Measurements from ENCODE around the gene ADAMTS2.

The ADAMTS2 gene

GRCh38 chr5:179377421-179378115 lies 32.3 kb upstream of the ADAMTS2 start:
- DNase-seq (ENCODE audit: extremely low spot score) = no peak
- POLR2A ChIA-PET = interaction anchor here (0.9 kb wide), 1 partner anchor 9 kb away, joined by 4 read pairs; no protein-coding TSS in a partner anchor
- CTCF ChIA-PET = no interaction called here
- no peak for TF ChIP-seq CTBP1 (IDR thresholded peaks at IDR 0.05; ENCODE audit: borderline replicate concordance)
- TF ChIP-seq TARDBP (IDR thresholded peaks at IDR 0.05) = no peak
- no peak for TF ChIP-seq LEF1 (IDR thresholded peaks at IDR 0.05; ENCODE audit: borderline replicate concordance)
- no peak for TF ChIP-seq ZNF384 (IDR thresholded peaks at IDR 0.05)
- TF ChIP-seq FOXM1 (IDR thresholded peaks at IDR 0.05; ENCODE audit: borderline replicate concordance) = no peak
- no peak for TF ChIP-seq SUZ12 (IDR thresholded peaks at IDR 0.05)
- TF ChIP-seq ELF4 (IDR thresholded peaks at IDR 0.05) = no peak
- TF ChIP-seq FOXK2 (IDR thresholded peaks at IDR 0.05) = no peak
- no peak for TF ChIP-seq HDGF (IDR thresholded peaks at IDR 0.05; ENCODE audit: borderline replicate concordance)
- TF ChIP-seq SP1 (IDR thresholded peaks at IDR 0.05) = no peak
- no peak for TF ChIP-seq FOXA1 (IDR thresholded peaks at IDR 0.05)
- no peak for TF ChIP-seq ARNT (IDR thresholded peaks at IDR 0.05)
- no peak for TF ChIP-seq L3MBTL2 (conservative IDR thresholded peaks at IDR 0.05)
- TF ChIP-seq NFRKB (IDR thresholded peaks at IDR 0.05) = no peak
- TF ChIP-seq, protein P1, sequence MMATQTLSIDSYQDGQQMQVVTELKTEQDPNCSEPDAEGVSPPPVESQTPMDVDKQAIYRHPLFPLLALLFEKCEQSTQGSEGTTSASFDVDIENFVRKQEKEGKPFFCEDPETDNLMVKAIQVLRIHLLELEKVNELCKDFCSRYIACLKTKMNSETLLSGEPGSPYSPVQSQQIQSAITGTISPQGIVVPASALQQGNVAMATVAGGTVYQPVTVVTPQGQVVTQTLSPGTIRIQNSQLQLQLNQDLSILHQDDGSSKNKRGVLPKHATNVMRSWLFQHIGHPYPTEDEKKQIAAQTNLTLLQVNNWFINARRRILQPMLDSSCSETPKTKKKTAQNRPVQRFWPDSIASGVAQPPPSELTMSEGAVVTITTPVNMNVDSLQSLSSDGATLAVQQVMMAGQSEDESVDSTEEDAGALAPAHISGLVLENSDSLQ (IDR thresholded peaks at IDR 0.05) = no peak

GRCh38 chr5:179376701-179377420 lies 31.6 kb upstream of the ADAMTS2 start:
- POLR2A ChIA-PET = interaction anchor here (0.9 kb wide), 1 partner anchor 10 kb away, joined by 4 read pairs; no protein-coding TSS in a partner anchor
- CTCF ChIA-PET = no interaction called here
- TF ChIP-seq ELF4 (IDR thresholded peaks at IDR 0.05) = no peak
- no peak for TF ChIP-seq HDGF (IDR thresholded peaks at IDR 0.05; ENCODE audit: borderline replicate concordance)
- TF ChIP-seq L3MBTL2 (conservative IDR thresholded peaks at IDR 0.05) = no peak
- no peak for TF ChIP-seq ARNT (IDR thresholded peaks at IDR 0.05)
- TF ChIP-seq SP1 (IDR thresholded peaks at IDR 0.05) = no peak
- TF ChIP-seq TARDBP (IDR thresholded peaks at IDR 0.05) = no peak
- TF ChIP-seq NFRKB (IDR thresholded peaks at IDR 0.05) = no peak
- no peak for TF ChIP-seq LEF1 (IDR thresholded peaks at IDR 0.05; ENCODE audit: borderline replicate concordance)
- TF ChIP-seq FOXM1 (IDR thresholded peaks at IDR 0.05; ENCODE audit: borderline replicate concordance) = no peak
- TF ChIP-seq BHLHE40 (IDR thresholded peaks at IDR 0.05; ENCODE audit: borderline replicate concordance) = no peak
- TF ChIP-seq FOXK2 (IDR thresholded peaks at IDR 0.05) = no peak
- TF ChIP-seq, protein P1 (IDR thresholded peaks at IDR 0.05) = no peak
- TF ChIP-seq SUZ12 (IDR thresholded peaks at IDR 0.05) = no peak
- no peak for TF ChIP-seq FOXA1 (IDR thresholded peaks at IDR 0.05)
- TF ChIP-seq ZNF384 (IDR thresholded peaks at IDR 0.05) = no peak
- TF ChIP-seq CTBP1 (IDR thresholded peaks at IDR 0.05; ENCODE audit: borderline replicate concordance) = no peak
- DNase-seq (ENCODE audit: extremely low spot score) = no peak

DNA sequence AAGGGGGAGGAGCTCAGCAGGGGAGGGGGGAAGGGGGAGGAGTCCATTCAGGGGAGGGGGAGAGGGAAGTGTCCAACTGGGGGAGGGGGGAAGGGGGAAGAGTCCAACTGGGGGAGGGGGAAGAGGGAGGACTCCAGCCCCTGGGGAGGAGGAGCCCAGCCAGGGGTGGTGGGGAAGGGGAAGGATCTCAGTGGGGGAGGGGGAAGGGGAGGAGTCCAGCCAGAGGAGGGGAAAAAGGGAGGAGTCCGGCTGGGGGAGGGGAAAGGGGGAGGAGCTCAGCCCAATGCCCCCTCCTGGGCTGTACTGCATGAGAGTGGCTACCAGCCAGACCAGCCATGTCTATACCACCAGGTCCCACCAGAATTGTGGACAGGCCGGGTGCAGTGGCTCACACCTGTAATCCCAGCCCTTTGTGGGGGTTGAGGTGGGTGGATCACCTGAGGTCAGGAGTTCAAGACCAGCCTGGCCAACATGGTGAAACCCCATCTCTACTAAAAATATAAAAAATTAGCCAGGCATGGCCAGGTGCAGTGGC lies 30.6 kb upstream of the ADAMTS2 start:
- no peak for DNase-seq (ENCODE audit: extremely low spot score)
- ChIA-PET POLR2A (no interaction called here), CTCF (no interaction called here)
- TF ChIP-seq ARNT (IDR thresholded peaks at IDR 0.05) (no peak), FOXM1 (IDR thresholded peaks at IDR 0.05; ENCODE audit: borderline replicate concordance) (no peak), TARDBP (IDR thresholded peaks at IDR 0.05) (no peak), L3MBTL2 (conservative IDR thresholded peaks at IDR 0.05) (no peak), ELF4 (IDR thresholded peaks at IDR 0.05) (no peak), LEF1 (IDR thresholded peaks at IDR 0.05; ENCODE audit: borderline replicate concordance) (no peak), BHLHE40 (IDR thresholded peaks at IDR 0.05; ENCODE audit: borderline replicate concordance) (no peak), FOXA1 (IDR thresholded peaks at IDR 0.05) (no peak), HDGF (IDR thresholded peaks at IDR 0.05; ENCODE audit: borderline replicate concordance) (no peak), SUZ12 (IDR thresholded peaks at IDR 0.05) (no peak), CTBP1 (IDR thresholded peaks at IDR 0.05; ENCODE audit: borderline replicate concordance) (no peak), NFRKB (IDR thresholded peaks at IDR 0.05) (no peak), FOXK2 (IDR thresholded peaks at IDR 0.05) (no peak), ZNF384 (IDR thresholded peaks at IDR 0.05) (no peak), SP1 (IDR thresholded peaks at IDR 0.05) (no peak)
- TF ChIP-seq, protein P1 (IDR thresholded peaks at IDR 0.05) = no peak

DNA sequence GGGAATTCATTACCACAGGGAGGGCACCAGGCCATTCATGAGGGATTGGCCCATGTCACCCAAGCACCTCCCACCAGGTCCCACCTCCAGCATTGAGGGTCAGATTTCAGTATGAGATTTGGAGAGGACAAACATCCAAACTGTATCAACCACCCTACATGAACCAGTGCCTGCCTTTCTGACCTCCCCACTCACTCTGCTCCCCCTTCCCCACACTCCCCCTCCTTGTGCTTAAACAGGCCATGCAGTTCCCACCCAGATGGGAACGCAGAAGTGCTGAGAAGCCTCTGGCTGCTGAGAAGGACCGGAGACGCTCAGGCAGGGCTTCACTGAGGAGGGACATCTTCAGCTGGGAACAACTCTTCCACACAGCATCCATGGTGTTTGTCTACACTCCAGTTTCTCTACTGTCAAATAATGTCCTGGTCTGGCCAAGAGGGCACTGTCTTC lies 30.0 kb upstream of the ADAMTS2 start:
- POLR2A ChIA-PET = no interaction called here
- CTCF ChIA-PET = interaction anchor here (0.7 kb wide), 1 partner anchor 115 kb away, joined by 3 read pairs; no protein-coding TSS in a partner anchor
- TF ChIP-seq FOXM1 (IDR thresholded peaks at IDR 0.05; ENCODE audit: borderline replicate concordance) (no peak), TARDBP (IDR thresholded peaks at IDR 0.05) (no peak), CTBP1 (IDR thresholded peaks at IDR 0.05; ENCODE audit: borderline replicate concordance) (no peak), FOXA1 (IDR thresholded peaks at IDR 0.05) (no peak)
- DNase-seq (ENCODE audit: extremely low spot score) = no peak

- no peak for DNase-seq (ENCODE audit: extremely low spot score)
- CTCF ChIA-PET = interaction anchor here (0.7 kb wide), 1 partner anchor 114 kb away, joined by 3 read pairs; no protein-coding TSS in a partner anchor
- POLR2A ChIA-PET = no interaction called here
- no peak for TF ChIP-seq FOXK2 (IDR thresholded peaks at IDR 0.05)
- TF ChIP-seq SP1 (IDR thresholded peaks at IDR 0.05) = no peak
- TF ChIP-seq ARNT (IDR thresholded peaks at IDR 0.05) = no peak
- no peak for TF ChIP-seq FOXA1 (IDR thresholded peaks at IDR 0.05)
- no peak for TF ChIP-seq BHLHE40 (IDR thresholded peaks at IDR 0.05; ENCODE audit: borderline replicate concordance)
- TF ChIP-seq HDGF (IDR thresholded peaks at IDR 0.05; ENCODE audit: borderline replicate concordance) = no peak
- TF ChIP-seq L3MBTL2 (conservative IDR thresholded peaks at IDR 0.05) = no peak
- TF ChIP-seq ELF4 (IDR thresholded peaks at IDR 0.05) = no peak
- TF ChIP-seq LEF1 (IDR thresholded peaks at IDR 0.05; ENCODE audit: borderline replicate concordance) = no peak
- no peak for TF ChIP-seq TARDBP (IDR thresholded peaks at IDR 0.05)
- TF ChIP-seq FOXM1 (IDR thresholded peaks at IDR 0.05; ENCODE audit: borderline replicate concordance) = no peak
- TF ChIP-seq SUZ12 (IDR thresholded peaks at IDR 0.05) = no peak
These were observed 29.4 kb upstream of the ADAMTS2 start for GRCh38 chr5:179374506-179375235.
